ENCODE results near the gene CDH12.
"Not testable (repeated sequence)": the region's sequence is repeated elsewhere in the genome, so short reads cannot be mapped to it uniquely, and the experiment has no call there.

CDH12 gene

GRCh38 chr5:22010808-22011207, 842.3 kb downstream of the CDH12 start:
- not testable (repeated sequence) for DNase-seq (ENCODE audit: low read depth)

DNA sequence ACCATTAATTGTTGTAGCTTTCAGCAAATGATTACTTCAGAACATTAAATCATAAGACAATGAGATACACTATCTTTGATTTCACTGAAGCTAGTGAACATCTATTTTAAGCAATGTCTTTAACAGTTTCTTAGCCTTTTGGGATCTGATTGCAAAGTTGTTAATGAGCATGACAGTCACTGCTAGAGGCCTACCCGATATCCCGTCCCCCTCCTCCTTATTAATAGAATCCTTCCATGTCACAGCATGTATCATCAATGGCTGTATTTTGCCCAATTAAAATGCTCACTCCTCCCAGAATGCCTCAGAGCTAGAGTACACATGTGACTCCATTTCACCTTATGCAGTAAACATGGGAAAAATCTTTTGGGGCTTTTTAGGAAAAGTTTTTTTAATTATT, 852.0 kb downstream of the CDH12 start:
- DNase-seq (ENCODE audit: low read depth) = not testable (repeated sequence)

DNA sequence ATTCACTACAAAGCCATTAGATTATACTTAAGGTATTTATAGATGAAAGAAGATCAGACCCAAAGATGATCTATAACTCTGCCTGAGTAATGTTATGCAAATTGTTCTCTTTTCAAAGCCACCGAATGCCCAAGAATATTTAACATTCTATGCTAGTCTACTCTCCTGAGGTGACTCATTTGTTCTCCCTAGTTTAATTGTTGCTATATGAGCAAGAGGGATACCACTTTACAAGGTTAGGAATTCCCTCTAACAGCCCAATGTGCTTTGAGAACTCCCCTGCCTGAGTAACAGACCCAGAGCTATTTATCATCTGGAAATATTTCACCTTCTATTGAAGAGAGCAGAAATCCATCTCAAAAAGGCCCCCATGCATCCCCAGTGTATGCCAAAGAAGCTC, 867.3 kb downstream of the CDH12 start:
- not testable (repeated sequence) for DNase-seq (ENCODE audit: low read depth)

DNA sequence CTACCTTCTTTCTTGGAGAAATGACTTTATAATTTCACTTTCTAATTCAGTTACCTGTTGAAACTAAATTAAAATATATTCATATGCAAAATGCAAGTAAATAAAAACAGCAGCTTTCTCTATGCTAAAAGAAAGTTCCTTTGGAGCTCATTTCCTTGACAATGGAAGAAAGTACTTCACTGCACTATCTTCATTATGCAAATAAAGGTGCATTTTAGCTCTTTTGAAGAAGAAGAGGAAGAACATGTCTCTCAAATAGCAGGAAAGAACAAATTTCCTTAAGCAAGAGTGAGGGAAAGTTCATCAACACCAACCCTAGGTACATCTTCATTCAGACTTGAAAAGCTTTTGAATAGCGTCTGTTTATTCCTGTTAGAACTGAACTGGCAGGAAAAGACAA, 901.6 kb downstream of the CDH12 start:
- DNase-seq (ENCODE audit: low read depth) = not testable (repeated sequence)

DNA sequence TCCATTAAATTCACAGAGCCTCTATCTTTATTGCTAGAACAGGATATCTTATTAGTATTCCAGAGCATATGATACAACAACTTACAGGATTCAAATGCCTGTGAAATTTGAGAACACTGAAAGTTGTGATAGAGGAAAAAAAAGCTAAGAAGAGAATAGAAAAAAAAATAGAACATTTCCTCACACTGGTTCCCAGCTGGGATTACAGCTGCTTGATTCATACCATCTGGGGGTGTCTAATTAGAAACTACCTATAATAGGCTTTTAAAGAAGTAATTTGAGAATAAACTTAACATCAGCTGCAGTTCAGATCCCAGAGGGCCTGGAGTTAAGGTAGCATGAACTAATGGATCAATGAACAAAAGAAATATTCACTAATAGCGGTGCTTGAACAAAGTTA, 922.0 kb downstream of the CDH12 start:
- DNase-seq (ENCODE audit: low read depth) = no peak

- no peak for DNase-seq (ENCODE audit: low read depth)
These were observed 933.6 kb downstream of the CDH12 start for GRCh38 chr5:21919414-21920022.

GRCh38 chr5:21918451-21918850, 934.7 kb downstream of the CDH12 start:
- DNase-seq (ENCODE audit: low read depth) = no peak

GRCh38 chr5:21910731-21911130, 942.4 kb downstream of the CDH12 start:
- no peak for DNase-seq (ENCODE audit: low read depth)

- DNase-seq (ENCODE audit: low read depth) = no peak
These were observed 957.3 kb downstream of the CDH12 start for GRCh38 chr5:21895766-21896350.

DNA sequence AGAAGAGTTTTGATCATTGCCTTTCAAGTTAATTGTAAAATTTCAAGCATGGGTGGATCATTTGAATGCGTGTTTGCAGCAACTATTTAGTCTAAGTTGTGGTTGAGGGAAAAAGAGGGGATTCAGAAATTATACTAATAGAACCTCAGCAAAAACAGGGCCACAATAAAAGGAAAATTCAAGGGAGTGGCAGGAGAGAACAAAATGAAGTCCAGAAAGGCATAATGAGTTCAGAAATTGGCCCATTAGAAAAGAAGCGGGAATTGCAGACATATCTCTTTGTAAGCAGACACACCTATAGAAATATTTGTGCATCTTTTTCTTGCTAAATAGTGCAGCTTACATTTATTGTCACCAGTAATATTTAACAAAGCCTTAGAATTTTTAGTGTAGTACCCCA, 960.0 kb downstream of the CDH12 start:
- DNase-seq (ENCODE audit: low read depth) = no peak

DNA sequence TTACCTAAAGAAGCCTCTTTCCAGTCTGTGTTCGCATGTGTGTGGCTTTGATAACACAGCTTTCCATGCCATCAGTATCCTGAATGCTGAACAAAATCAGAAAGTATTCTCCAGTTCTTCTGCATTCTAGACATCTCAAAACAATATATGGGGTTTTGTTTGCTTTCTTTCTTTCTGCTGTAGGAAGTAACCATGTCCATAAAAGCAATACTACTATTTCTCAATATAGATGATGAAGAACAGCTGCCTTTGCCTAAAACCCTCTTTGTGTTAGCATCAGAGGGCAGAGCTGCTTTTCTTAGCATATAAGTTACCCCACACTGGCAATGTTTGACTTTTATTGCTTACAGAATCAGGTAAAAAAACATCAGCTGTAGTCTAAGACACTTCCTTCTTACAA, 963.6 kb downstream of the CDH12 start:
- DNase-seq (ENCODE audit: low read depth) = no peak

DNA sequence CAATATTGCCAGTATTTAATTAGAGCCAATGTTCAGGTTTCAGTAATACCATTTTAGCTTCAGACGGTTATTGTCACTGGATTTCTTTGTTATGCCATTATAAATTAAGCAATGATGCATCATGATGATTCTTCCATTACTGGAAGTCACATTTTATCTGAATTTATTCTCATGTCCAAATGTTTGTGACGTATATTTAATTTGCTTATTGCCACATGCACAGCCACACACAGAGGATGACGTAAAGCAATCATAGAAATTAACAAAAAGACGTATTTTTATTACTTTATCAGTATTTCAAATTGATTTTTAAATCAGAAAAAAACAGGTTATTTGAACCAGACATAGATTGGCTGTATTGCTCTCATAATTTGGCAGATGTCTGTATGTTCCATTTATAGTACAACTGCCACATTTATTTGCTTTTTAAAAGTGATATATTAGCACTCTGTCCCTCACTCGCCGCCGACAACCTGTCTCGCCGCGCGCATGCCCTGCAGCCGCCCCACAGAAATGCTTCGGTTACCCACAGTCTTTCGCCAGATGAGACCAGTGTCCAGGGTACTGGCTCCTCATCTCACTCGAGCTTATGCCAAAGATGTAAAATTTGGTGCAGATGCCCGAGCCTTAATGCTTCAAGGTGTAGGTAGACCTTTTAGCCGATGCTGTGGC, 970.9 kb downstream of the CDH12 start:
- DNase-seq (ENCODE audit: low read depth) = no peak

DNA sequence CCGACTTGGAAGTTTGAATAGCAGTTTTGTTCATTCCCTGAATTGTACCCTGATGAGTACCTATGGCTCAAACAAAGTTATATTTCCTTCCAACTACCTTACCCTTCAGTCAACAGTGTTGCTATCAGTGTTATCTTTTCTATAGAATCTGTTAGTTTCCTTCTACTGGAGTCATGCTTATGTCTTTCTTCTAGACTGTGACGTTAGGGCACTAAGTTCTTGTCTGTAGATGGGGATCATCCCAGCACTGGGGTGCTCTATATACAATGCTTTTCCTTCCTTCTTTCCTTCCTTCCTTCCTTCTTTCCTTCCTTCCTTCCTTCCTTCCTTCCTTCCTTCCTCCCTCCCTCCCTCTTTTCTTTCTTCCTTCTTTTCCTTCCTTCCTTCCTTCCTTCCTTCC, 973.0 kb downstream of the CDH12 start:
- no peak for DNase-seq (ENCODE audit: low read depth)

DNA sequence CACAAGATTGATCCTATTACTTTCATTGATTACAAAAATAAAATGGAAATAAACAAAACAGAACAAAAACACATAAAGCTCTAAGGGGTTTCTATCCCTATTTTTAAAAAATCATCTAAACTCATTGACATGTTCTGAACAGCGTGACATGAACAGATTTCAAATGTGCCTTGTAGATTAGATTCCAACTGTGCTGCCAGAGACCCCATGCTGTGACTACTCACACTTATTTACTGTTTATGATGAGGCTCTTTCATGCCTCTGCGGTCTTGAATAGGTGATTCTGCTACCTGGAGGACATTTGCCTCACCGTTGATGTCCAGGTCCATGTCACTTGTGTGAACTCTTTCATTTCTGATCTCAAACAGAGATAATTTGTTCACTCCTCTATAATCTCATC, 990.2 kb downstream of the CDH12 start:
- DNase-seq (ENCODE audit: low read depth) = no peak

GRCh38 chr5:21858441-21858840, 994.7 kb downstream of the CDH12 start:
- no peak for DNase-seq (ENCODE audit: low read depth)

DNA sequence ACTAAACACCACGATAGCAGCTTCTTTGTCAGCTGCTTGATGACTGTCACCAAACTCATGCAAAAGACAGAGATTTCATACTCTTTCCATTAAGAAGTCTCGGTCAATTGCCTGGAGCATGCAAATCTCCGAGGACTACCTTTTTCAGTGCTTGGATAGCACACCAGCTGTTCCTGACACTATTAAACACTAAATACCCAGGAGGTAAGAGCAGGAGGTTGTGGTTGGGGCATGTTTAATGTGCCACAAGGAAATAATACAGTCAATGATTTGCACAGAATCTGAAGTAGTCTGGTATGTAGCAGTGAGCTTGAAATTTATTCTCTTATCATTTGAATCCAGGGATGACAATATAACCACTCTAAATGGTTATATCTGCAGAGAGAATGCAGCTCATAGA, 996.2 kb downstream of the CDH12 start:
- DNase-seq (ENCODE audit: low read depth) = no peak

DNA sequence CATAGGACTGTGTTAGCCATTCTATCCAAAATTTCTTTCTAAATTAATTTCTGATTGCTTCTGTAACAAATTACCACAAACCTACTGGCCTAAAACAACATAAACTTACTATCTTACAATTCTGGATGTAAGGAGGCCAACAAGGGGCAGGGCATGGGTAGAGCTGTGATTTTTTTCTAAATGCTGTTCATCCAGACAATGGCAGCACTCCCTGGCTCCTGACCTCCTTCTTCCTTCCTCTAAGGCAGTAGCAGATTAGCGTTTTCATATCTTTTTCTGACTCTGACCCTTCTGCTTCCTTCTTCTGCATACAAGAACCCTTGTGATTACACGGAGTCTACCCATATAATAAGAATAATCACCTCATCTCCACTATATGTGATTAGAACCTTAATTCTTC, 1005.8 kb downstream of the CDH12 start:
- DNase-seq (ENCODE audit: low read depth) = no peak

GRCh38 chr5:21844960-21845359, 1008.2 kb downstream of the CDH12 start:
- no peak for DNase-seq (ENCODE audit: low read depth)

GRCh38 chr5:21834863-21835262, 1018.3 kb downstream of the CDH12 start:
- DNase-seq (ENCODE audit: low read depth) = no peak

DNA sequence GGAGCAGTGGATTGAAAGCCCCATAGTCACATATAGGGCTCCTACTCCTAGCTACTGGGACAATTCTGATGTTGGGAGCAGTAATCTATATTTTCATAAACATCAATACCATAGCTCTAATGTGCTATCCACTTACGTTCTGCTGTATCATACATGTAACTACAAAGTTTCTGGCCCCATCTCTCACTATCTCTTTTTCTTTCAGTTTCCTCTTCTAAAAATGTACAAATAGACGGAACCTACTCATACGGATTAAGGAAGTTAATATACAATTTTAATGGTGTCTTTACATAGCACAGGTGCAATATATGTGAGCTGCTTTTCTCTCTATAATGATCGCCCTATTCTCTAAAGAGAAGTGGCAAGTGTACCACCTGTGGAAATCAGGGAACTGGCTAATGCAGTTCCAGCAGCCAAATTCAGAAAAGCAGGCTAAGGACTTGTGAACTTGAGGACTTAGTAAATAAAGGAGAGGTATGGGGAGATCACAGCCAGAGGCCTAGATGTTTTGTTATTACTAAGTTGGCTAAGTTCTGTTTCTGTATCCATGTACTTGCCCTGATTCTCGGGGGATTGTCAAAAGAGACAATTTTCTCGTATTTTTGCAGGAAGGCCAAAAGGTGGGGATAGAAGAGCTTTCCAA, 1021.9 kb downstream of the CDH12 start:
- DNase-seq (ENCODE audit: low read depth) = no peak

DNA sequence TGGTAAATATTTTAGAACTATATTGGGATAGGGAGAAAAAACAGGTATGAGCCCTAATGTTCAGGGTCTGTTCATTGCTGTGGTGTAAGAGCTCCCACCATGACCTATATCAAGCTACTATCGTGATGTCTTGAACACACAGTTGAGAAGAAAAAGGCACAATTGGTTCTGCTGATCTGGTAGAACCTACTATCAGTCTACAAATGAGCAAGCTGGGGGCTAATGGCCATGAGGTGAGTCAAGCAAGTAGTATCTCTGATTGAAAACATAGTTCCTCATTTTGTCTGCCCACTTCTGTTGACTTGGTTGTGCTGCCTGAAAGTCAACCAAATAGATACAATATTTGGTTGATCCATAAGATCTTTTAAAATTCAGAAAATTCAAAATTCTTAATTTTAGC, 1026.3 kb downstream of the CDH12 start:
- DNase-seq (ENCODE audit: low read depth) = no peak

DNA sequence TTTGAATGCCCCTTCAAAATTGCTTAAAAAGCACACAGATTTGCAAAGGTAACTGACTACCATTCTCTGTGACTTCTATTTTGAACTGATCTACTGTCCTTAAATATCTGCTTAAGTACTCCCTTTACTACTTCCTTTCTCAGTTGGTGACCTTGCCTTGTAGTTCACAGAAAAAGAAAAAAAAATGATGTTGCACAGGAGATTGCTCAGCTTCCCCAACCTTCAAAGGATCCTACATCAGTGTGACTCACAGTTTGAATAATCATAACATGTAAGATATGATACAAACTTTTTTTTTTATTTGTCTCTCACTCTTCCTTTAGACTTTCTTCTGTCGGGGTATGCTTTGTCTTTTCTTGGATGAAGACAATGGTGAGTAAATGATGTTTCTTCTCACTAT, 1029.6 kb downstream of the CDH12 start:
- no peak for DNase-seq (ENCODE audit: low read depth)

GRCh38 chr5:21823076-21823574, 1030.0 kb downstream of the CDH12 start:
- no peak for DNase-seq (ENCODE audit: low read depth)

Data from activated gamma-delta T cell treated with anti-CD3 and anti-CD28 coated beads, Interleukin-2, amount 50 U/mL, for 16 hours (primary cell).